T47D (cell line): ENCODE data around the gene ZNF467.

Source experiments
- DNase-seq, 2 experiments: peaks; one replicate each; pipeline versions ENCODE4 v3.0.0 to v3.0.0-alpha.2; 2011 to 2012; ENCODE audit warnings: low read depth in 1 of 2, low spot score in 1 of 2
- JUND ChIP-seq: IDR thresholded peaks from 2 replicates; pipeline ENCODE4 v1.6.1; 2012; ENCODE audit warnings: low read depth
- in situ Hi-C: cut with HindIII; loops from 2 replicates; pipeline ENCODE4 v1.10.0; 2016; ENCODE audit warnings: low sequenced_read_pairs, low pct_unique_long_range_greater_than_20kb

Gene ZNF467

GRCh38 chr7:149815661-149816266 lies 42.4 kb upstream of the ZNF467 start:
- in situ Hi-C loops: no loop called here
- no peak for DNase-seq
- no peak for TF ChIP-seq JUND

DNA sequence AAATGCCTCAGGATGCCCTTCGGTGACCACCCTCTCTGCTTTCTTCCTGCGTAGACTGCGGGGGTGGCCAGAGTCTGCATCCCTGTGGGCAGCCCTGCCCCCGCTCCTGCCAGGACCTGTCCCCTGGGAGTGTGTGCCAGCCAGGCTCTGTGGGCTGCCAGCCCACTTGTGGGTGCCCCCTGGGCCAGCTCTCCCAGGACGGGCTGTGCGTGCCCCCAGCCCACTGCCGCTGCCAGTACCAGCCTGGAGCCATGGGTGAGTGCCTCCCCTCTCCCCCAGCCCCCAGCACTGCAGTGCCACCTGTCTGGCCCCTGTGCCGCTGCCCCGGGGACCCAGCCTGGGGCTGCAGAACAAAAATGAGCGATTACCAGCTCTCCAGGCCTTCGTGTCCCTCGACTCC lies 41.7 kb upstream of the ZNF467 start:
- in situ Hi-C loops: no loop called here
- TF ChIP-seq JUND: no peak
- no peak for DNase-seq

DNA sequence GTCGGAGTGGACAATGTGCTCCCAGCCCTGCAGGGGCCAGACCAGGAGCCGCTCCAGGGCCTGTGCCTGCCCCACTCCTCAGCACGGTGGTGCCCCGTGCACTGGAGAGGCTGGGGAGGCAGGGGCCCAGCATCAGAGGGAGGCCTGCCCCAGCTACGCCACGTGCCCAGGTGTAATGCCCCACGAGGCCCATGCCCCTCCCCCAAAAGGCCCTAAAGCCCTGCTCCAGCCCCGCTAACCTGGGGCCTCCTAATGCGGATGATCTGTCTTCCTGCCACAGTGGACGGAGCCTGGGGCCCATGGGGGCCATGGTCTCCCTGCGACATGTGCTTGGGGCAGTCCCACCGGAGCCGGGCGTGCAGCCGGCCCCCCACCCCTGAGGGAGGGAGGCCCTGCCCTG lies 41.1 kb upstream of the ZNF467 start:
- in situ Hi-C loops: no loop called here
- DNase-seq: no peak

DNA sequence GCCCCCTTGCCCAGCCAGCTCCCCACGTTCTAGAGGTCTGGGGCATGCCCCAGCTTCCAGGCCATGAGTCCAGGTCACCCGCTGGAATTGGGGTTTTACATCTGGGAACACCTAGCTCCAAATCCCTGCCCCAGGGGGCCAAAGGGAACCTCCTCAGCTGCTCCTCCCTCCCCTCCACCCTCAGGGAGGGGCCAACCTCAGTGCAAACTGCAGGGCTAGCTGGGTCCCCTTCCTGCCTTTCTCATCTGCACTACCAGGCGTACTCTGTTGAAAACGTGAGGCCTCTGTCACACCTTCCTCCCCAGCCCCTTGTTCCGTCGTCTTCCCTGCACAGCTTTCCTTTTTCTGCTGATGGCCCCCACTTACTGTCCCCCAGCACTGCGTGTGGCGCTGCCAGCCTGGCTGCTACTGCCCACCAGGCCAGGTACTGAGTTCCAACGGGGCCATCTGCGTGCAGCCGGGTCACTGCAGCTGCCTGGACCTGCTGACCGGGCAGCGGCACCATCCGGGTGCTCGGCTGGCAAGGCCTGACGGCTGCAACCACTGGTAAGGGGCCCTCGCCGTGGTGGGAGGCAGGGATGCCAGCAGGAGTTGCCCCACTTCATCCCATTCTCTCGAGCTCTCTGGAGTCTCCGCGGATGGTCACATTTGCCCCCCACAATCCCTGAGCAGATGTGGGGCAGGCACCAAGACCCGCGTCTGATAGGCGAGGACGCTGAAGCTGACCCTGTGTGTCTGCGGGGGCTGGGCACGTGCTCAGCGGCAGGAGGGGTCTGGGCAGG lies 40.1 kb upstream of the ZNF467 start:
- DNase-seq: no peak
- in situ Hi-C loops: no loop called here
- no peak for TF ChIP-seq JUND

More for the DNA sequence above, 41.1 kb upstream of the ZNF467 start:
- TF ChIP-seq JUND: no peak

DNA sequence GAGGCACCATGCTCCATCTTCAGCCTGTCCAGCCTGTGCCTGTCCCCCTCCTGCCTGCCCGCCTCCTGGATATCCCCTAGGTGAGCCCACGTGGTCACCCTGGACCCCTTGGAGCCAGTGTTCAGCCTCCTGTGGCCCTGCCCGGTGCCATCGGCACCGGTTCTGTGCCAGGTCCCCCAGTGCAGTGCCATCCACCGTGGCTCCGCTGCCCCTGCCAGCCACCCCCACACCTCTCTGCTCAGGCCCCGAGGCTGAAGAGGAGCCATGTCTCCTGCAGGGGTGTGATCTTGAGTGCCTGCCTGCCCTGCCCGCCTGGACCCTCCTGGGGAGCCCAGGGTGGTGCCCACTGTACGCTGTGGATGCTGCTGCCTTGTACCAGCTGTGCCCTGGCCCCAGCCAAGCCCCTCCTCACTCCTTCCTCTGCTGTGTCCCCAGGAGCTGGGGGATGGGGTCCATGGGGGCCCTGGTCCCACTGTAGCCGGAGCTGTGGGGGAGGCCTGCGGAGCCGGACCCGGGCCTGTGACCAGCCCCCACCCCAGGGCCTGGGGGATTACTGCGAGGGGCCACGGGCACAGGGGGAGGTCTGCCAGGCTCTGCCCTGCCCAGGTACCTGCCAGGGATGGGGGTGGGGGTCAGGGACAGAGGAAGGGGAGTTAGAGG lies 38.6 kb upstream of the ZNF467 start:
- in situ Hi-C loops: no loop called here
- no peak for TF ChIP-seq JUND
- no peak for DNase-seq

DNA sequence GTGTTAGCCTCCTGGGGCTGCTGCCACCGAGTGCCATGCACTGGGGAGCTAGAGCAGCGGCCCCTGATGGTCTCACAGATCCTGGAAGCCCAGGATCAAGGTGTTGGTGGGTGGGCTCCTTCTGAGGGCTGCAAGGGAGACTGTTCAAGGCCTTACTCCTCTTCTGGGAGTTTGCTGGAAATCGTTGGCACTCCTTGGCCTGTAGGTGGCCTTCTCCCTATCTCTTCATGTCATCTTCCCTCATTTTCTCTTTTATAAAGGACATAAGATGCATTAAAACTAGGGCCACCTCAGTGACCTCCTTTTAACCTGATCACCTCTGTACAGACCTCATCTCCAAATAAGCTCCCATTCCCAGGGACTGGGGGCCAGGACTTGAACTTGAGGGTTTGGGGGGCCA lies 37.8 kb upstream of the ZNF467 start:
- DNase-seq: no peak
- no peak for TF ChIP-seq JUND
- in situ Hi-C loops: no loop called here

- in situ Hi-C loops: no loop called here
- no peak for TF ChIP-seq JUND
- DNase-seq: no peak
These were observed 35.8 kb upstream of the ZNF467 start for GRCh38 chr7:149809215-149809614.

DNA sequence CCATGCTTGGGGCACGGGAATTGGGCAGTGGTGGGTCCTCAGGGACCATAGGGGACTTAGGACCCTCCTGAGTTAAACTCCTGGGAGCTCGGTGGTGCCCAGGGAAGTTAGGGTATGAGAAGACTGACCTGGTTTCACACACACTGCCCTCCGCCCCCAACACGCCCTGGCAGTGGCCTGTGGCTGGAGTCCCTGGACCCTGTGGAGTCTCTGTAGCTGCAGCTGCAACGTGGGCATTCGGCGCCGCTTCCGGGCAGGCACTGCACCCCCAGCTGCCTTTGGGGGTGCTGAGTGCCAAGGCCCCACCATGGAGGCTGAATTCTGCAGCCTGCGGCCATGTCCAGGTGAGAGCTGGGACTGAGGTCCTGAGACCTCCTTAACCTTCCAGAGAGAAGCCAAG lies 34.9 kb upstream of the ZNF467 start:
- no peak for TF ChIP-seq JUND
- no peak for DNase-seq
- in situ Hi-C loops: no loop called here

GRCh38 chr7:149806726-149807125 lies 33.3 kb upstream of the ZNF467 start:
- no peak for TF ChIP-seq JUND
- in situ Hi-C loops: no loop called here
- no peak for DNase-seq

DNA sequence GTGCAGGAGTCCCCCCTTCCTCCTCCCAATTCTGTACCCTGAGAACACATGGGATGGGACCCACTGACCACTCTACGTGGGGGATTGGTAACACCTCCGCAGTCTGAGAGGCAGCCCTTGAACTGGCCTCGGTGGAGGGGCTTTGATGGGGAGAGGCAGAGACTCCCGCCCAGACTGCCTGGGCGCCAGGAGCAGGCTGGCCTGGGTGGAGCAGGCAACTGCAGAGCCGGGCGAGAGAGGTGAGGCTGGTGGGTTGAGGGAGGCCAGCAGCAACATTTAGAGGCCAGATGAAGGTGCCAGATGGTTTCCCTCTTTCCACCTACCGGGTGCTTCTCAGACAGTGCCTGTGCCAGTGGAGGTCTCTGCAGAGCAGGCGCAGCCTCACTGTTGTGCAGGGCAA lies 30.7 kb upstream of the ZNF467 start:
- DNase-seq: no peak
- in situ Hi-C loops: no loop called here

GRCh38 chr7:149803551-149804074 lies 30.2 kb upstream of the ZNF467 start:
- no peak for DNase-seq
- in situ Hi-C loops: no loop called here
- TF ChIP-seq JUND: no peak

More for the DNA sequence above, 30.7 kb upstream of the ZNF467 start:
- TF ChIP-seq JUND: no peak

GRCh38 chr7:149802966-149803365 lies 29.6 kb upstream of the ZNF467 start:
- in situ Hi-C loops: no loop called here
- no peak for DNase-seq
- no peak for TF ChIP-seq JUND

- in situ Hi-C loops: no loop called here
- no peak for TF ChIP-seq JUND
- no peak for DNase-seq
These were observed 28.4 kb upstream of the ZNF467 start for GRCh38 chr7:149801816-149802215.
